GM19240 (cell line): Measurements from ENCODE around the gene ADSS1.
"Not testable (repeated sequence)": the region's sequence is repeated elsewhere in the genome, so short reads cannot be mapped to it uniquely, and the experiment has no call there.

Experiments used
- DNase-seq: peaks from one replicate; pipeline ENCODE4 v3.0.0; 2011; ENCODE audit warnings: low spot score; ENCODE audit not compliant: insufficient read length

Gene ADSS1

GRCh38 chr14:104749111-104749649 is 25.2 kb downstream of the ADSS1 start:
- DNase-seq: no peak

DNA sequence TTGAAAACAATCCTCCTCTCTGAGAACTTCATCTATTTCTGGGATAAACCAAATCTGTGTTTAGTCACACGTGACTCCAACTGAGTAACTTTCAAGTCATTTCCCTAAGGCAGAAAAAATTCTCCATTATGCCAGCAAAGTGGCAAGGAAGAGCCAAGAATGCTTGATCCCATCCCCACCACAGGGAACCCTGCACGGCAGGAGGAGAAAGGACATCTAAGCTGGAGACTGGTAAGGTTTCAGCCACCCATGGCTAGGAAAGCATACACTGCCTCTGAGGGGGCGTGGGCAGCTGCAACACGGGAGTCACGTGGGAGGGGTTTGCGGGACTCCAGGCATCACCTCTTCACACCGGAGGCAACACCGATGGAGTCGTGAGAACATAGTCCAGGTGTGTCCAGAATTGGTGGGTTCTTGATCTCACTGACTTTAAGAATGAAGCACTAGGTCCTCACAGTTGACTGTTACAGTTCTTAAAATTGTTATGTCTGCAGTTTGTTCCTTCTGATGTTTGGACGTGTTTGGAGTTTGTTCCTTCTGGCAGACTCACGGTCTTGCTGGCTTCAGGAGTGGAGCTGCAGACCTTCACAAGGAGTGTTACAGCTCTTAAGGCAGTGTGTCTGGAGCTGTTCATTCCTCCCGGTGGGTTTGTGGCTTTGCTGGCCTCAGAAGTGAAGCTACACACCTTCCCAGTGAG is 26.2 kb downstream of the ADSS1 start:
- DNase-seq: no peak

GRCh38 chr14:104750753-104751057 is 26.7 kb downstream of the ADSS1 start:
- DNase-seq: not testable (repeated sequence)

DNA sequence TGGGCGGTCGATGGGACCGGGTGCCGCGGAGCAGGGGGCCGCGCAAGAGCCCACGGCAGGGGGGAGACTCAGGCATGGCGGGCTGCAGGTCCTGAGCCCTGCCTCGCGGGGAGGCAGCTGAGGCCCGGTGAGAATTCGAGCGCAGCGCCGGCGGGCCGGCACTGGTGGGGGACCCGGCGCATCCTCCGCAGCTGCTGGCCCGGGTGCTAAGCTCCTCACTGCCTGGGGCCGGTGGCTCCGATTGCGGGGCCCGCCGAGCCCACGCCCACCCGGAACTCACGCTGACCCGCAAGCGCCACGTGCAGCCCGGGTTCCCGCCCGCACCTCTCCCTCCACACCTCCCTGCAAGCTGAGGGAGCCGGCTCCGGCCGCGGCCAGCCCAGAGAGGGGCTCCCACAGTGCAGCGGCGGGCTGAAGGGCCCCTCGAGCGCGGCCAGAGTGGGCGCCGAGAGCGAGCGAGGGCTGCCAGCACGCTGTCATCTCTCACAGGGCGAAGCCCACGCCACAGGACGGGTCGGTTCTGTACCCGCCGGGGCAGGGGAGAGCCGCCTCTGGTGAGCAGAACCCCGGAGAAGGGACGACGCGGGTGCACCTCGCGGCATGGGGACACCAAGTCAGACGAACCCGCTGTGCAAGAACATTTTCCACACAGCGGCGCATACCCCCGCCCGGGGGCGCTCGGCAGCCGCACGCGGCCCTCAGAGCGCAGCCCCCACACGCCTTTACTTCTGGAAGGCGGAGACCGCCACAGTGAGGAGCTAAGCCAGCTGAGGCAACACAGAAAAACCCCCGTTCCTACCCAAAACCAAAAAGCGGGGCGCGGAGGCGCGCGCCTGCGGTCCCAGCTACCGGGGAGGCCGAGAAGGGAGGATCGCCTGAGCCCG is 27.8 kb downstream of the ADSS1 start:
- no peak for DNase-seq

- peak; percentile 97 for DNase-seq
Measured at GRCh38 chr14:104752423-104752734, 28.4 kb downstream of the ADSS1 start.

DNA sequence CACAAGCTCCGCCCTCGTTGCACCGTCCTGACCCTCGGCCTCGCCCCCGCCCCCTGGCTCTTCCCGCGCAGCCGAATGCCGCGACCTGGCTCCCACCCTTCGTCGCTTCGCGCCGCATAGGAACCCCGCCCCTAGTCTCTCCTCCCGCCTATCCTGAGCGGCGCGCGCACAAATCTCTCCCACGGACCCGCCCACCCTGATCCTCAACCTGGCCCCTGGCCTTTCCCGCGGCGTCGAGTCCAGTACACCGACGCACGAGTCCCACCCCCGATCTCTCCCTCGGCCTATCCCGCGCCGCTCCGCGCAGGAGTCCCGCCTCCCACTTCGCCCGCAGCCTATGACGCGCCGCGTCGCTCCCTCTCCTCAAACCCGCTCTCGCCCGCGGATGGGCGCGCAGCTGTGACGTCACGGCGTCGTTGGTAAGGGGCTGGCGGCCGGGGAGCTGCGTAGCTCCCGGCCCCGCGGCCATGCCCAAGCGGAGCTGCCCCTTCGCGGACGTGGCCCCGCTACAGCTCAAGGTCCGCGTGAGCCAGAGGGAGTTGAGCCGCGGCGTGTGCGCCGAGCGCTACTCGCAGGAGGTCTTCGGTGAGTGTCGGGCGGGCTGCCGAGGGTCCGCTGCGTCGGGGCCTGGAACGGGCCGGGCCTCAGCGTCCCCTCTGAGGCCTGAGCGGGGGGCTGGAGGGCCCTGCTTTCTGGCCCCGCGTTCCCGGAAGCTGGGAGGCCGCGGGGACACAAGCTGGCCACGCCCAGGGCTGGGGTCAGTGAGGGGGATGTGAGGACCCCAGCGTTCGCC is 28.9 kb downstream of the ADSS1 start, which contains the start of gene SIVA1:
TSS of gene SIVA1 (plus strand) at position 413 of the 793 bp plus-strand sequence. CDS start at position 468, 55 bp downstream.
- DNase-seq: peak; percentile 98

- no peak for DNase-seq
Measured at GRCh38 chr14:104753528-104754212, 29.6 kb downstream of the ADSS1 start.

- no peak for DNase-seq
Measured at GRCh38 chr14:104754213-104754851, 30.3 kb downstream of the ADSS1 start.

DNA sequence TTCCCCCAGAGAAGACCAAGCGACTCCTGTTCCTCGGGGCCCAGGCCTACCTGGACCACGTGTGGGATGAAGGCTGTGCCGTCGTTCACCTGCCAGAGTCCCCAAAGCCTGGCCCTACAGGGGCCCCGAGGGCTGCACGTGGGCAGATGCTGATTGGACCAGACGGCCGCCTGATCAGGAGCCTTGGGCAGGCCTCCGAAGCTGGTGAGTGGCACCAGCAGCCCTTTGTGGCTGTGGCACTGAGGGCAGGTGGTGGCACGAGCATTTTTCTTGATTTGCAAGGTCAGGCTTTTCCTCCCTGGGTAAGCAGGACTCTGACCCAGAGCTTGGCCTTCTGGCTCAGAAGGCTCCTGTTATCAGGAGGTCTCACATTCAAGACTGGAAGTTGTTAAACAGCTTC is 31.6 kb downstream of the ADSS1 start:
- no peak for DNase-seq

DNA sequence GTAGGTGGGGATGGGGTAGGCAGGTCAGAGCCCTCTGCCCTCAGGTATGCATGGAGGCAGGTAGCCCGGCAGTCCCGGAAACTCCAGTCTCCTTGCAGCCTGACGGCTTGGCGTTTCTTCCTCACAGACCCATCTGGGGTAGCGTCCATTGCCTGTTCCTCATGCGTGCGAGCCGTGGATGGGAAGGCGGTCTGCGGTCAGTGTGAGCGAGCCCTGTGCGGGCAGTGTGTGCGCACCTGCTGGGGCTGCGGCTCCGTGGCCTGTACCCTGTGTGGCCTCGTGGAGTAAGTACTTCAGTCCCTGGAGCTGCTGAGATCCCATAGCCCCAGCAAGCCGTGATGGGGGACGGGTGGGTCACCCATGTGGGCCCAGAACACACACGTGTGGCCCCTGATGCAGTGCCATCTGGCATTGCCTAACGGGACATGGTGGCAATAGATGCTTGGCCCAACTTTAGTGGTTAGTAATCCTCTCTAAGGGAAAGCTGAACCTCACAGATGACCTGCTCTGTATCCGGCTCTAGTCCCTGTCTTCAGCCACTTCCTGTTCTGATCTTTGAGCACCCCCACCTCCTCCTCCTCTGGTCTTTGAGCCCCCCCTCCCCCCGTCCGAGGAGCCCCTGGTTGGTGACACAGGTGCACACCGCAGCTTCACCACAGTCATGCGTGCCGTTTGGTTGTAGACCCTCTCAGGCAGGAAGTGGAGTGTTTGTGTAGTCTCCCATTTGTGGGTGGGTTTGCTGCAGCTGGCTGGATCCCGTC is 32.6 kb downstream of the ADSS1 start:
- DNase-seq: no peak

- DNase-seq: no peak
Measured at GRCh38 chr14:104757238-104757585, 33.2 kb downstream of the ADSS1 start.

- DNase-seq: no peak
Measured at GRCh38 chr14:104757681-104758392, 33.8 kb downstream of the ADSS1 start.

- DNase-seq: no peak
Measured at GRCh38 chr14:104758981-104759969, 35.2 kb downstream of the ADSS1 start.

- DNase-seq: no peak
Measured at GRCh38 chr14:104765517-104765916, 41.5 kb downstream of the ADSS1 start.

DNA sequence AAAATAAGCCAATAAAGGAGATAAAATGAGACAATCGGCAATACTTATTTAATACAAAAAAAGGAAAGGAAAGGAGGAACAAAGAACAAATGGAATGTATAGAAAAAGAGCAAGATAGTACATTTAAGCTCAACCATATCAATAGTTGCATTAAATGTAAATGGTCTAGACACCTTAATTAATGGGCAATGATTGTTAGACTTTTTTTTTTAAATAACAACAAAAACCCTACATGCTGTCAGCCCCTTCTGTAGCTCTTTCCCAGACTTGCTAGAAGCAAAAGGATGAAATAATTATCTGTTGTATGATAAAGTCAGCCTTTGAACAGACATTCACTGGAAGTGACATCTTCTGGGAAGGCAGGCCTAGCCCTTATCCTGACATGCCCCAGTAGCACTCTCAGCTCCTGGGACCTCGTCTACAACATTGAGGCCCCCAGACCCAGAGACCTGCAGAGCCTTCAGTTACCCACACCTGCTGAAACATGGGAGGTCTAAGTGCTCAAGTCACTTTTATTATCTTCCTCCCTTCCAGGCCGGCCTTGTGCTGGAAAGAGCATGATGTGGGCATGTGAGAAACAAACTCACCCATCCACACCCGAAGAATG is 42.3 kb downstream of the ADSS1 start:
- no peak for DNase-seq

DNA sequence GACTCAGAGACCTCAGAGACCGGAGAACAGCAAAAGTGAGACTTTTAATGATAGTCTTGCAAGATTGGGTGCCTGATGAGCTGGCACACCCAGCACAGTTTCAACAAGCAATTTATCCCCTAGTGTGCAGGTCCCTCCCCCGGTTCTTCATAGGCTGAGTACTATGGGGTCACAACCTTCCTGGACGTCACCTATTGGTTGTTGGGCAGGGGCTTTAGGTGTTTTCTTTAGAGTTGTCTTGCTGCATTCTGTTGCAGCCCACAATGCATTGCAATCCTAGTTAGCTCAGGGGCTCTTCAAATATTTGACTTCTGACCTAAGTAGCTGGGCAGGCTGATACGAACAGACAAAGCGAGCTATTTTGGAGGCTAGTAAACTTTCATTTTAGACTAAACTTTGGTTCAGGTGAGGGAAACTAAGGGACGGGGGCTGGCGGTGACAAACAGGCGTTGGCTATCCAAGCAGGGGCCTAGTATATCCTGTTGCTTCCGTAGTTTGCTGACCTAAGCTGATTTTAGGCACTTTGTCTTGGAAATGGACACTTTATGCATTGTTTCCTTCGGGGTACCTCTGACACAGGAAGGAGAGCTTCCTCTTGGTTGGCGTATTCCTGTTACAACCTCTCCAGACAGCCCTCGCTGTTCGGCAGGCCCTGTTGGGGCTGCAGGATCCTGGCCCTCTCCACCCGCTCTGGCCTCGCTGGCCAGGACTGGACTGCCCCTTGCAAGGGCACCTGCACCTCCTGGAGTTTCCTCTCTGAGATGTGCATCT is 43.0 kb downstream of the ADSS1 start:
- no peak for DNase-seq

DNA sequence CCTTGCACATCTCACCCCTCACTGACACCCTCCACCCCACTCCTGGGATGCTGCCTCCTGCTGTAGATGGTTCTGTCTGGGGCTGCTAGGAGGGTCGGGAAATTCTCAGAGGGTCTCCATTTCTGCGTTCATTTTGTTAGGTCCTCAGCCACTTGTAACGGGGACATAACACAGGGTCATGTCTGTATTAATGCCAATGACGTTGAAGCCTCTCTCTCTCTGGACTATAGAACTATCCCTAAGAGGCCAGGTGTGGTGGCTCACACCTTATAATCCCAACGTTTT is 43.5 kb downstream of the ADSS1 start:
- no peak for DNase-seq
